H9 (cell line): ENCODE data around the gene TOR3A. TPM values are rescaled to one million over a fixed set of nuclear protein-coding genes. Genes with fewer than 3 reads are reported as not detected.

Experiments
- DNase-seq: peaks from one replicate; pipeline ENCODE4 v3.0.0-alpha.2; 2017
- H2AFZ ChIP-seq: one replicate; pipeline ENCODE4 v1.6.1; 2013; ENCODE audit warnings: mild to moderate bottlenecking, low read length, control low read depth, moderate library complexity
- H2AK5ac ChIP-seq: 2 replicates; pipeline ENCODE4 v1.6.1; 2013; ENCODE audit warnings: low read length, control low read depth, mixed read lengths; ENCODE audit not compliant: insufficient read length
- H2BK120ac ChIP-seq: one replicate; pipeline ENCODE4 v1.6.1; 2013; ENCODE audit warnings: low read depth, mild to moderate bottlenecking, low read length, control low read depth, inconsistent platforms; ENCODE audit not compliant: poor library complexity, severe bottlenecking
- H2BK12ac ChIP-seq: 2 replicates; pipeline ENCODE4 v1.6.1; 2013; ENCODE audit warnings: low read length, control low read depth, mixed read lengths, low read depth; ENCODE audit not compliant: insufficient read length
- H2BK15ac ChIP-seq: 2 replicates; pipeline ENCODE4 v1.6.1; 2013; ENCODE audit warnings: low read depth, low read length, control low read depth
- H2BK20ac ChIP-seq: one replicate; pipeline ENCODE4 v1.6.1; 2013; ENCODE audit warnings: low read depth, mild to moderate bottlenecking, low read length, control low read depth, inconsistent platforms; ENCODE audit not compliant: poor library complexity, severe bottlenecking
- H2BK5ac ChIP-seq: 2 replicates; pipeline ENCODE4 v1.6.1; 2013; ENCODE audit warnings: low read length, control low read depth, mixed read lengths; ENCODE audit not compliant: insufficient read length
- H3K14ac ChIP-seq: 2 replicates; pipeline ENCODE4 v1.6.1; 2013; ENCODE audit warnings: low read length, control low read depth; ENCODE audit not compliant: insufficient read depth
- H3K18ac ChIP-seq: 2 replicates; pipeline ENCODE4 v1.6.1; 2013; ENCODE audit warnings: low read depth, mild to moderate bottlenecking, mixed read lengths, low read length, control low read depth; ENCODE audit not compliant: insufficient read length
- H3K23ac ChIP-seq: 2 replicates; pipeline ENCODE4 v1.6.1; 2013; ENCODE audit warnings: low read length, control low read depth, mixed read lengths, low read depth; ENCODE audit not compliant: insufficient read length
- H3K23me2 ChIP-seq: 2 replicates; pipeline ENCODE4 v1.6.1; 2013; ENCODE audit warnings: low read depth, mild to moderate bottlenecking, mixed read lengths, low read length, control low read depth; ENCODE audit not compliant: insufficient read length, poor library complexity, severe bottlenecking
- H3K27ac ChIP-seq: 2 replicates; pipeline ENCODE4 v1.5.1; 2013; ENCODE audit warnings: low read length, control low read depth, mixed read lengths, low read depth; ENCODE audit not compliant: insufficient read length
- H3K27me3 ChIP-seq: 2 replicates; pipeline ENCODE4 v1.6.1; 2013; ENCODE audit warnings: low read length, control low read depth, inconsistent platforms; ENCODE audit not compliant: insufficient read depth
- H3K4ac ChIP-seq: 2 replicates; pipeline ENCODE4 v1.6.1; 2013; ENCODE audit warnings: low read depth, mild to moderate bottlenecking, control low read depth, inconsistent platforms, low read length, moderate library complexity
- H3K4me1 ChIP-seq: 2 replicates; pipeline ENCODE4 v1.6.1; 2013; ENCODE audit warnings: low read length, control low read depth, inconsistent platforms; ENCODE audit not compliant: insufficient read depth
- H3K4me2 ChIP-seq: 2 replicates; pipeline ENCODE4 v1.6.1; 2013; ENCODE audit warnings: low read length, control low read depth, mixed read lengths; ENCODE audit not compliant: insufficient read length, insufficient read depth
- H3K56ac ChIP-seq: 2 replicates; pipeline ENCODE4 v1.6.1; 2013; ENCODE audit warnings: low read depth, mild to moderate bottlenecking, mixed read lengths, low read length, control low read depth; ENCODE audit not compliant: insufficient read length
- H3K79me1 ChIP-seq: 2 replicates; pipeline ENCODE4 v1.6.1; 2013; ENCODE audit warnings: low read depth, mild to moderate bottlenecking, moderate library complexity, low read length, control low read depth, inconsistent platforms; ENCODE audit not compliant: insufficient read depth, poor library complexity, severe bottlenecking
- H3K79me2 ChIP-seq: 2 replicates; pipeline ENCODE4 v1.6.1; 2013; ENCODE audit warnings: low read length, control low read depth, inconsistent platforms; ENCODE audit not compliant: insufficient read depth
- H3K9ac ChIP-seq: 2 replicates; pipeline ENCODE4 v1.6.1; 2013; ENCODE audit warnings: low read length, control low read depth, mixed read lengths; ENCODE audit not compliant: insufficient read length; ENCODE audit errors: extremely low read depth
- H3K9me3 ChIP-seq: one replicate; pipeline ENCODE4 v1.6.1; 2013; ENCODE audit warnings: low read depth, low read length, inconsistent platforms; ENCODE audit not compliant: control insufficient read depth
- H3T11ph ChIP-seq: one replicate; pipeline ENCODE4 v1.6.1; 2013; ENCODE audit warnings: mild to moderate bottlenecking, low read length, control low read depth, inconsistent platforms
- H4K20me1 ChIP-seq: one replicate; pipeline ENCODE4 v1.6.1; 2013; ENCODE audit not compliant: control insufficient read depth, insufficient read length, insufficient read depth
- H4K5ac ChIP-seq: 2 replicates; pipeline ENCODE4 v1.6.1; 2013; ENCODE audit warnings: low read depth, mild to moderate bottlenecking, mixed read lengths, low read length, control low read depth; ENCODE audit not compliant: insufficient read length
- H4K8ac ChIP-seq: replicated peaks from 2 replicates; pipeline ENCODE4 v1.6.1; 2013; ENCODE audit warnings: low read length, control low read depth, mixed read lengths, low read depth; ENCODE audit not compliant: insufficient read length
- H4K91ac ChIP-seq: 2 replicates; pipeline ENCODE4 v1.6.1; 2013; ENCODE audit warnings: low read depth, mild to moderate bottlenecking, moderate library complexity, mixed read lengths, low read length, control low read depth; ENCODE audit not compliant: insufficient read length
- H3K27ac Mint-ChIP-seq, 3 experiments: 2 replicates in 2 of 3; 3 replicates in 1 of 3; pipeline ENCODE4 v1.8.0; 2020 to 2021; ENCODE audit warnings: mixed read lengths in 3 of 3, mild to moderate bottlenecking in 1 of 3, moderate library complexity in 1 of 3
- H3K27me3 Mint-ChIP-seq: 2 replicates; pipeline ENCODE4 v1.8.0; 2021; ENCODE audit warnings: low read depth, mild to moderate bottlenecking, moderate library complexity, mixed read lengths
- H3K36me3 Mint-ChIP-seq, 3 experiments: 2 replicates in 2 of 3; 3 replicates in 1 of 3; pipeline ENCODE4 v1.8.0; 2020 to 2021; ENCODE audit warnings: low read depth in 3 of 3, mixed read lengths in 3 of 3; ENCODE audit not compliant: insufficient read depth in 1 of 3
- H3K4me1 Mint-ChIP-seq, 2 experiments: 2 replicates each; pipeline ENCODE4 v1.8.0; 2020; ENCODE audit warnings: mixed read lengths in 2 of 2
- H3K4me3 Mint-ChIP-seq, 2 experiments: 2 replicates in 1 of 2; 3 replicates in 1 of 2; pipeline ENCODE4 v1.8.0; 2020 to 2021; ENCODE audit warnings: mild to moderate bottlenecking in 2 of 2, mixed read lengths in 2 of 2, moderate library complexity in 1 of 2
- H3K9me3 Mint-ChIP-seq, 2 experiments: 2 replicates in 1 of 2; 3 replicates in 1 of 2; pipeline ENCODE4 v1.8.0; 2020; ENCODE audit warnings: mild to moderate bottlenecking in 2 of 2, mixed read lengths in 2 of 2, moderate library complexity in 1 of 2
- CTCF ChIP-seq: fragments of 200-600 bp; sonication (generic); conservative IDR thresholded peaks from 3 replicates; pipeline ENCODE4 v1.8.0; 2021; ENCODE audit warnings: antibody characterized with exemption, mild to moderate bottlenecking
- WGBS: extraction: QIAGEN DNeasy Blood & Tissue Kit; methylation state at CpG from one replicate; pipeline ENCODE4 v1.1.7; 2013; ENCODE audit warnings: missing lambda C conversion rate, low lambda C conversion rate, mixed read lengths; ENCODE audit not compliant: insufficient read length; ENCODE audit errors: extremely low coverage; 5-methylcytosine and 5-hydroxymethylcytosine counted together
- total RNA-seq: library from RNA; stranded (reverse); gene quantifications from 2 replicates; pipeline ENCODE4 v1.2.1, GENCODE V29; 2021

The TOR3A gene
- total RNA-seq, 1 experiment from 2014 or later, result 27.3 TPM

- no peak overlapping the region for H3K4me2 ChIP-seq
- no peak overlapping the region for H3T11ph ChIP-seq
- no peaks in the 10 kb centered on the region for H4K20me1 ChIP-seq
- no peak overlapping the region for H2BK120ac ChIP-seq
- H3K56ac ChIP-seq, result no peak overlapping the region
- H2AFZ ChIP-seq, result no peak overlapping the region
- H3K27ac ChIP-seq, result no peak overlapping the region
- Mint-ChIP-seq H3K27me3 (no peaks in the 10 kb centered on the region; the same call in 1 of the 2 replicates), H3K9me3 (peaks cover 14 to 15% of the 10 kb centered on the region in 2 experiments; a peak in 4 of 5 replicates), H3K36me3 (peaks cover 12 to 17% (median 13%) of the 10 kb centered on the region in 3 experiments; a peak in 5 of 7 replicates), H3K27ac (no peak overlapping the region), H3K4me1 (peaks cover 5% of the 10 kb centered on the region in 2 experiments; a peak in 3 of 4 replicates), H3K4me3 (no peak overlapping the region)
- H2BK5ac ChIP-seq, result no peak overlapping the region
- H4K8ac ChIP-seq, result no peak overlapping the region
- H2AK5ac ChIP-seq, result no peak overlapping the region
- no peaks in the 10 kb centered on the region for H3K79me1 ChIP-seq
- H3K9me3 ChIP-seq, result no peaks in the 10 kb centered on the region
- no peak for TF ChIP-seq CTCF
- no peak overlapping the region for H2BK20ac ChIP-seq
- no peaks in the 10 kb centered on the region; the same call in 1 of the 2 replicates for H3K4me1 ChIP-seq
- no peaks in the 10 kb centered on the region for H3K23me2 ChIP-seq
- no peak overlapping the region for H2BK15ac ChIP-seq
- H3K9ac ChIP-seq, result no peak overlapping the region
- H3K79me2 ChIP-seq, result peaks cover 3% of the 10 kb centered on the region; the same call in 1 of the 2 replicates
- no peak overlapping the region for H2BK12ac ChIP-seq
- no peak overlapping the region for H3K23ac ChIP-seq
- no peak overlapping the region for H3K4ac ChIP-seq
- no peaks in the 10 kb centered on the region for H3K27me3 ChIP-seq
- WGBS, result no CpG with 5 or more reads among the region's 5 CpGs
- DNase-seq, result no peak
- no peak overlapping the region for H3K14ac ChIP-seq
- no peak overlapping the region for H3K18ac ChIP-seq
- no peak overlapping the region for H4K5ac ChIP-seq
- no peak overlapping the region for H4K91ac ChIP-seq
Measured at GRCh38 chr1:179043907-179044306, 38.0 kb upstream of the TOR3A start.
